Heart left ventricle (tissue), 13 donors: ENCODE results near the gene ZNF512B.

Experiments used
- POLR2A ChIP-seq, 2 donors: fragments of 450-650 bp; IDR thresholded peaks; one replicate each; pipeline ENCODE4 v1.6.1; 2017; ENCODE audit warnings: antibody characterized with exemption in 2 of 2, mild to moderate bottlenecking in 2 of 2, moderate library complexity in 2 of 2
- TF ChIP-seq, protein P1 (sequence below), 12 donors: fragments of 200-600 bp; sonication (generic) in 4 of 12; IDR thresholded peaks; one replicate each; pipeline versions ENCODE4 v1.5.0 to v1.8.0; 2018 to 2022; ENCODE audit warnings: antibody characterized with exemption in 12 of 12, mild to moderate bottlenecking in 5 of 12
- donor health status: ischemic (EF 13 %, LVEDD 7.1; RV severe dilation, severe dysfunction).
- donor health status: DM: no; HTN: yes; CAD: no.
- donor health status: DM: no; HTN: no; CAD: no.
- donor health status: ischemic (EF 25% LVEDD 6.9; RV normal size, moderate dysfunction).
- donor health status: ischemic (EF 25% LVEDD 5.7; RV mildly dilated, moderate dysfunction).
- donor health status: ischemic (EF 35%, LVEDD 5.7; RV mildly dilated, moderate dysfunction).
- donor health status: nonischemic (EF 11% LVEDD 7.7; RV severe dilation, severe dysfunction).
- donor health status: DM: yes; HTN: yes; CAD: no.
- donor health status: PGD.
- donor health status: ischemic (EF 29% LVEDD 5.4; RV normal size, mild dysfunction).
- donor health status: nonischemic (EF 23%, LVEDD 6.1; RV moderate dilation, normal function).

- TF ChIP-seq, protein P1, sequence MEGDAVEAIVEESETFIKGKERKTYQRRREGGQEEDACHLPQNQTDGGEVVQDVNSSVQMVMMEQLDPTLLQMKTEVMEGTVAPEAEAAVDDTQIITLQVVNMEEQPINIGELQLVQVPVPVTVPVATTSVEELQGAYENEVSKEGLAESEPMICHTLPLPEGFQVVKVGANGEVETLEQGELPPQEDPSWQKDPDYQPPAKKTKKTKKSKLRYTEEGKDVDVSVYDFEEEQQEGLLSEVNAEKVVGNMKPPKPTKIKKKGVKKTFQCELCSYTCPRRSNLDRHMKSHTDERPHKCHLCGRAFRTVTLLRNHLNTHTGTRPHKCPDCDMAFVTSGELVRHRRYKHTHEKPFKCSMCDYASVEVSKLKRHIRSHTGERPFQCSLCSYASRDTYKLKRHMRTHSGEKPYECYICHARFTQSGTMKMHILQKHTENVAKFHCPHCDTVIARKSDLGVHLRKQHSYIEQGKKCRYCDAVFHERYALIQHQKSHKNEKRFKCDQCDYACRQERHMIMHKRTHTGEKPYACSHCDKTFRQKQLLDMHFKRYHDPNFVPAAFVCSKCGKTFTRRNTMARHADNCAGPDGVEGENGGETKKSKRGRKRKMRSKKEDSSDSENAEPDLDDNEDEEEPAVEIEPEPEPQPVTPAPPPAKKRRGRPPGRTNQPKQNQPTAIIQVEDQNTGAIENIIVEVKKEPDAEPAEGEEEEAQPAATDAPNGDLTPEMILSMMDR (IDR thresholded peaks at IDR 0.05) = no peak
- TF ChIP-seq POLR2A (IDR thresholded peaks at IDR 0.05) = no peak
Measured at GRCh38 chr20:63929071-63929470, 40.7 kb downstream of the ZNF512B start.
